GM19035 (cell line): Measurements from ENCODE around the gene MAP4K2.
A peak's percentile ranks its signal among the peaks of the same experiment; 100 is the strongest.

ENCODE experiments used
- ATAC-seq: cut with Tn5 transposase; IDR thresholded peaks from one replicate; pipeline ENCODE4 v1.9.1; 2021; ENCODE audit not compliant: unreplicated experiment

The MAP4K2 gene

GRCh38 chr11:64792482-64792881 is 10.5 kb downstream of the MAP4K2 start:
- no peak for ATAC-seq

- ATAC-seq: no peak
Measured at GRCh38 chr11:64791781-64792291, 11.2 kb downstream of the MAP4K2 start.

GRCh38 chr11:64790205-64791095 is 12.6 kb downstream of the MAP4K2 start:
- ATAC-seq: no peak

DNA sequence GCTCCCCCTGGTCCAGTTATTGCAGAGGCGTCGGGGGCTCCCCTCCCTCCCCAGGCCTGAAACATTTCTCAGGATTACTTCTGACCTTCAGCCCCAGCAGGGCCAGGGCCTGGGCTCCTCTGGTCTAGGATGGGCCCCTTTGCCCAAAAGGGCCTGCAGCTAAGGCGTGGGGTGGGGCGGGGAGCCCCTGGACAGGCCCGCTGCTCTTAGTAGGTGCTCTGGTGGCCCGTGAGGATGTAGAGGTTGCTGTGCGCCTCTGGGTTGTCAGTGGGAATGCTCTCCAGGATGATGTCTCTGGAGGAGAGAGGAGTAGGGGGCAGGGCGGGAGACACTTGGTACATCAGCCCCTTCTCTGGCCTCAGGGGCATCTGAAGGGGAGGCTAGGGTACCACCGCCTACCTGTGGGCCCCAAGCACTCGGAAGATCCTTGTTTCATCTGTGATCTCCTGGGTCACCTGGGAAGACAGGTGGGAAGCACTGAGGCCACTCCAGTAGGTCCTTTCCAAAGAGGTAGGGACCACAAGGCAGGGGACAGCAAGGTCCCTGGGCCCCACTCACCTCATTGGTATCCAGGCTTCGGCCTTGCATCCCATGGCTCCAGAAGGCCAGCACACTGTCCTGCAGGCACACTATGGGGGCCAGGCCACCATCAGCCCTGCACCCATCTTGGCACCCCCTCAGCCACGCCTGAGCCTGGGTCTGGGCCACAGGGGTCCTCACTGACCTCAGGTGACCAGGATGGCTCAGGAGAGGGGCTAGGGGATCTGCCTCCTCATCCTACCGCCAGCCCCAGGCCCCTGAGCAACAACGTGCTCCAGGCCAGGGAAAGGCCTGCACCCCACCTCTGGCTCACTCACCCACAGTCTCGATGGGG is 13.4 kb downstream of the MAP4K2 start:
- no peak for ATAC-seq

DNA sequence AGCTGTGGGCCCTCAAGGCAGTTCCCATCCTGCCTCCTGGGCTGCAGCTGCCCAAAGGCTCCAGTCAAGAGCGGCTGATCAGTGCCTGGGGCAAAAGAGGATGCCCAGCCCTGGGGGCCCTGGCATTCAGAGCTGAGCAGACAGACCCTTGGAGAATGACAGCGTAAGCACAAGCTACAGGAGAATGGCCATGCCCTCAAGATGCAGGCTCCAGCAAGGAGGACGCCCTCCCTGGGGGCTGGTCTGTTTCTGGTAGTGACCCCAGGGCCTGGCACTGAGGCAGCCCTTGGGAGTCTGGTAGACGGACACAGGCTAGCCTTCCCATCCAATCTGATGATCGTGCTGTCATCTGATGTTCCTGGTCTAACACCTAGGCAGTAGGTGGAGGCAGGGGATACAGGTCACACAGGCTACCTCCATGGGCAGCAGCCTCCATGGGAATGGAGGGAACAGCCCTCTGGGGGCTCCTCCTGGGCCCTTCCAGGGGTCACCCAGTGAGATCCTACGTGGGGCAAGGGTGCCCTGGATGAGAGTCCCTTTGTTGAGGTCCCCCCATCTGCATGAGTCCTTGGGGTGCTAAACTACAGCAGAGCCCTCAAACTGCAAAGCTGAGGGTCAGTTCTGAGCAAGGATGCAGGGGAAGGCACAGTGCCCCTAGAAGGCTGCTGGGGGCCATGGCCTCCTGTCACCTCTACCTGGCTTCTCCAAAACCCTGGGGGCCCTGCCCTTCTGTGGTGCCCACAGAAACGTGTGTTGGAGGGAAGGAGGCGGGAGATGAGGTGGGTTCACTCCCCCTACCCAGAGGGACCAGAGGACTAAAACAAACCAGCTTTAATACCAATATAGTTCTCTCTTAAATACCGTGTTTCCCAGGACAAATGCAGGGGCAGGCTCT is 14.4 kb downstream of the MAP4K2 start:
- no peak for ATAC-seq

DNA sequence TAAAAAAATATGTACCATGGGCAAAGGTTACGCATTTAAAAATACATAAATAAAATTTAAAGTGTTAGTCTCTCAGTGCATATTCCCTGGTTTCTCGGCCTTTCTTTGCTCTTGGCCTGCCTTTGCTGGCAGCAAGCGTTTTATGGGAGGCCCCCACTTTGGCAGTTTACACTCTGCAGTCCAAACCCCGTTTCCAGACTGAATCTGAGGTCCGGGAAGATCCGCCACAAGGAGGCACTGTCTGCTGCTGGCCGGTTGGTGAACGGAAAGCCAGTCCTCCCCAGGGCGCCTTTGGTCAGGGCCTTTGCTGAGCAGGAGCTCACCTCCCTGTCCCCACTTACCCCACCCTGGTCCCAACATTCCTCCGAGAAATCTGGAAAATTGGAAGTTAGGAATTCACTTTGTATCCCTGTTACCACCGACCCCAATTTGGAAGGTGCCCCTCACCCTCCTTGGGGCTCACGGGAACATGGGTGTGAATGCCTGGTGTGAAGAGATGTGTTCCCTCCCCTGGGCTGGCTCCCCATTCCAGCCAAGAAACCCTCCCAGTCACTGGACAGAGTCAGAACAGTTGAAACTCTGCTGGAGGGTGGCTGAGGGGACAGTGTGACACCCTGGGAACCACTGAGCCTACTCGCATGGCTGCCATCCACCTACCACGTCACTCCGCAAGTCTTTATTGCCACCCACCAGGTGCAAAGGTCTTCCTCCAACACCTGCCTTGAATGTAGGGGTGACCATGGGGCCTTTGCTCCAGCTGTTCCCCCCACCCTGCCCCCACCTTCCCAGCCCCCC is 15.3 kb downstream of the MAP4K2 start:
- ATAC-seq: no peak

DNA sequence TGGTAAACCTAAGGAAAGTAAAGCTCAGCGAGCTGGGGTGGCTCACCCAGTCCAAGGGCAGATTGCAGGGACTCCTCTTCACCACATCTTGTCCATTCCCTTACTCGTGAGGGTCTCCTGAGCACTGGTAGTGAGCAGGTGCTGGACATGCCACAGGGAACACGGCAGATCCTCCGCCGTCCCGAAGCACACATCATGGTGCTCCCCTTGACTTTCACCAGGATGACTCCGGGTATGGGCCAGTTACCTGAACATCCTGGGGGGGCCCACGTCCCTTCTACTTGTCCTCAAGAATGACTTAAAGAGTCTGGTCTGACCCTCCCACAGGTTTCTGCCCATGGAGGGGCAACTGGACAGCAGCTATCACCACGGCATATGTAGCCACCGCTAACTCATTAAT is 16.7 kb downstream of the MAP4K2 start:
- ATAC-seq: no peak

GRCh38 chr11:64784813-64785581 is 18.0 kb downstream of the MAP4K2 start:
- ATAC-seq: no peak

- peak; percentile 78 for ATAC-seq
Measured at GRCh38 chr11:64778473-64779298, 24.3 kb downstream of the MAP4K2 start, which contains the start of gene SF1. SF1 (minus strand) TSS chr11:64778542; CDS start chr11:64778392, 150 bp downstream.

DNA sequence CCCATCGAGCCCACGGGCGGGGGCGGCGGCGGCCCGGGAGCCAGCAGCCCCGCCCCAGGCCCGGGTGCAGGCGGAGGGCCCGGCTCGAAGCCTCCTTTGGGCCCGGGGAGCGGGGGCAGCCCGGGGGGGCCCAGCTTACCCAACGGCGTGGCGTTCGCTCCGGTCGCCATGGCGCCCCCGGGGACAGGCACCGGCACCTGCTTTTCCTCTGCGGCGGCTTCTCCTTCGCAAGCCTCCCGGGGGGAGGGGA is 24.9 kb downstream of the MAP4K2 start:
- ATAC-seq: no peak

- ATAC-seq: peak; percentile 29
Measured at GRCh38 chr11:64777449-64778222, 25.4 kb downstream of the MAP4K2 start.

DNA sequence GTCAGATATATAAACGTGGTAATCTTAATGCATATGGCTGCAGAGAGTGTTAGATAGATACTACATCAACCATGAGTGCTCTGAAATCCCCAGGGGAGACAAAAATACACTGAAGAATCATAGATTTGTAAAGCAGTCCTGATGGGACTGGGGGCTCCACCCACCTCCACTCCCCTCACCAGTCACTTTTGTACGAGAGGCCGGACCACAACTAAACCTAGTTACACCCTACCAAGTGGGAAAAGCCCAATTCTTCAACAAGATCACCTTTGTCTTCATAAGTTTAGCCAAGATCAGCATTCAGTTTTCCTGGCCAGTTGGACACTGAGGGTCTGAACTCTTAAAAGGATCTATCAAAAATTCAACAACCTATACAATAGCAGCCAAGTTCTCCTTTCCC is 26.1 kb downstream of the MAP4K2 start:
- ATAC-seq: no peak

DNA sequence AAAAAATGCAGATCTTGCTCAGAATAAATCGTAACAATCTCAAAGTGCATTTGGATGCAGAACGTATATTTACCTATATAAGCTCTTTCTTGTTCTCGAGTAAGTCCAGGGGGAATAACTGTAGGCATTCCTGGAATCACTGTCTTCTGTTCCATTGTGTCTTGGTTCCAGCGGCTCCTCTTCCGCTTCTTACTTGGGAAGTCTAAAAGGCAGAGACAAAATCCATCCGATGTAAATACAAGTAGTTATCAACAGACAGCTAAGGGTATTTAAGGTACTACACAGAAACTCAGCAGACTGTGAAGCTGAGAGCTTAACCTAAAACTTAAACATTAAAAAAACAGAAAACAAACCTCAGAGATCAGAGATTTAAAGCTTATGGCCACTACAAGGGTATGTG is 26.6 kb downstream of the MAP4K2 start:
- ATAC-seq: no peak

DNA sequence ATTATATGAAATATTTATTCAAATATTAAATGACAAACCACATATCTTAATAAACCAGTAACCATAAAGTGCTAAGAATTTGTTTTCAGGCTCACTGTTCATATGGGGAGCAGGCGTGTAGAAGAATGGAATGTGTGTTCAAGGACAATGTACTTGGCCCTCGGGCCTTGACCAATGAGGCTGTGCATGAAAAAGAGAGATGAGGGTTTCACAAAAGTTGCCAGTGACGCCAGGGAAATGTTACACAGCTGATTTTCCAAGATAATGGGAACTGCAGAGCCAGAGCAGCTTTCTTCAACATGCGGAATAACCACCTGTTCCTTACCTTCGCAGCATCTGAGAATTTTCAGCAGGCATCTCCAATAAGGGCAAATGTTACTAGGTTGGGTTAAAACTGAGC is 28.9 kb downstream of the MAP4K2 start:
- no peak for ATAC-seq

- ATAC-seq: no peak
Measured at GRCh38 chr11:64772303-64773018, 30.6 kb downstream of the MAP4K2 start.

DNA sequence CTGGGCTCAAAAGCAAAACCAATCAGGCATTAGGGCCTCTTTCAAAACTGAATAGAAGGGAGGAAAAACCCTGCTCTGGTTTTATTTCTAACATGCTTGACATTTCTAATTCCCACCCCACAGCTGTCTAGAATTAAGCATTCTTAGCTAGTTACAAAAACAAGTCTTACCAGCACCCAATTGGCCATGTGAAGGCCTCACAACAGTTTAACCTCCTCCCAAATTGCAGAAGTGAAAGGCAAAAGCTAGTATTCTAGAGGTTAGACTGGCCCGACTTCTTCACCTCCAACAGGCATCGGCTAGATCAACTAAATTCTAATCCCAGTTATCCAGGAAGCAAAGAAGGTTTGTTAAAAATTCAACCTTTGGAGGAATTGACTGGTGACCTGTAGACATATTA is 31.2 kb downstream of the MAP4K2 start:
- ATAC-seq: no peak

DNA sequence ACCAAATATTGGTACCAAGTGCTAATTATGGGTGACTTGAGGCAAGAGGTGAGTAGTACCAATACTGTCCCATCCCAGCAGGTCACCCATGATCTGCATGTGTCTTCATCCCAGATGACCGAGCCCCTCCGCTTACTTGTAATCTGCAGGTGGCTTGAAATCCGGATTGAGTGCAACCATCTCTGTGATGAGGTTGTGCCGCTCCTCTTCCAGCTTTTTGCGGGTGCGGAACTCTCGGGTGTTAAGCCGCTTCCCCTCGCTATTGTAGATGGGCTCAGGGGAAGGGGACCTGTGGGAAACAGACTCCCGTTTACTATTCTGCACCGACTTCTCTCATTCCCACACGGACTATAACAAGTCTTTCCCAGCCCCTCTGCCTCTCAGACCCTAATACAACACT is 32.9 kb downstream of the MAP4K2 start:
- ATAC-seq: no peak
